Lower leg skin (tissue), 3 donors: Measurements from ENCODE around the gene ALDH1A3.

Experiments
- CTCF ChIP-seq, 3 donors: fragments of 450-650 bp; IDR thresholded peaks; one replicate each; pipeline ENCODE4 v1.5.1; 2016; ENCODE audit warnings: antibody characterized with exemption in 3 of 3, mild to moderate bottlenecking in 3 of 3, moderate library complexity in 2 of 3
- POLR2A ChIP-seq, 2 donors: fragments of 450-650 bp; IDR thresholded peaks; one replicate each; pipeline ENCODE4 v1.6.1; 2016 to 2017; ENCODE audit warnings: antibody characterized with exemption in 2 of 2, mild to moderate bottlenecking in 1 of 2, moderate library complexity in 1 of 2

- TF ChIP-seq CTCF (IDR thresholded peaks at IDR 0.05) (no peak), POLR2A (IDR thresholded peaks at IDR 0.05) (no peak)
These were observed 22.8 kb upstream of the ALDH1A3 start for GRCh38 chr15:100856867-100857266.
